Measurements from ENCODE around the gene DZANK1. TPM values are rescaled to one million over a fixed set of nuclear protein-coding genes. Genes with fewer than 3 reads are reported as not detected.

DZANK1 gene
- total and polyA plus RNA-seq, 9 of the 15 experiments (the other 6 are each of a cell fraction or from before 2014, with no cell fraction given): 0.04 to 0.18 (median 0.11) TPM; not detected in 2

GRCh38 chr20:18496740-18497592 is 30.1 kb upstream of the DZANK1 start, which contains the start of gene RBBP9 (continued):
- peak; percentile 65 for TF ChIP-seq KDM5B (IDR thresholded peaks at IDR 0.05; ENCODE audit: insufficient replicate concordance, low read depth, low read length)
- no peak for TF ChIP-seq SREBF1 (IDR thresholded peaks at IDR 0.05; ENCODE audit: borderline replicate concordance, low read depth, low read length)
- TF ChIP-seq ZNF785 (CRISPR knock-in tag; IDR thresholded peaks at IDR 0.05): no peak
- peak; percentile 59 for TF ChIP-seq ZFX (CRISPR knock-in tag; IDR thresholded peaks at IDR 0.05)
- peak; percentile 92 for TF ChIP-seq HCFC1 (IDR thresholded peaks at IDR 0.05; ENCODE audit: low read depth, low read length)
- TF ChIP-seq THRA (IDR thresholded peaks at IDR 0.05): no peak
- TF ChIP-seq, protein P1, sequence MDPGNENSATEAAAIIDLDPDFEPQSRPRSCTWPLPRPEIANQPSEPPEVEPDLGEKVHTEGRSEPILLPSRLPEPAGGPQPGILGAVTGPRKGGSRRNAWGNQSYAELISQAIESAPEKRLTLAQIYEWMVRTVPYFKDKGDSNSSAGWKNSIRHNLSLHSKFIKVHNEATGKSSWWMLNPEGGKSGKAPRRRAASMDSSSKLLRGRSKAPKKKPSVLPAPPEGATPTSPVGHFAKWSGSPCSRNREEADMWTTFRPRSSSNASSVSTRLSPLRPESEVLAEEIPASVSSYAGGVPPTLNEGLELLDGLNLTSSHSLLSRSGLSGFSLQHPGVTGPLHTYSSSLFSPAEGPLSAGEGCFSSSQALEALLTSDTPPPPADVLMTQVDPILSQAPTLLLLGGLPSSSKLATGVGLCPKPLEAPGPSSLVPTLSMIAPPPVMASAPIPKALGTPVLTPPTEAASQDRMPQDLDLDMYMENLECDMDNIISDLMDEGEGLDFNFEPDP (CRISPR knock-in tag; IDR thresholded peaks at IDR 0.05): no peak
- TF ChIP-seq CXXC5 (CRISPR knock-in tag; IDR thresholded peaks at IDR 0.05): peak; percentile 63
- no peak for TF ChIP-seq ZNF212 (CRISPR knock-in tag; IDR thresholded peaks at IDR 0.05)
- TF ChIP-seq ZNF197 (CRISPR knock-in tag; IDR thresholded peaks at IDR 0.05; ENCODE audit: low read depth): no peak
- peak; percentile 52; the same call in 1 of the 2 replicates for TF ChIP-seq MBD2 (IDR thresholded peaks at IDR 0.05; ENCODE audit: borderline replicate concordance, low read depth)
- no peak for TF ChIP-seq E2F1 (CRISPR knock-in tag; IDR thresholded peaks at IDR 0.05)
- TF ChIP-seq CUX1 (CRISPR knock-in tag; IDR thresholded peaks at IDR 0.05): no peak
- TF ChIP-seq CBFA2T2 (conservative IDR thresholded peaks at IDR 0.05): no peak
- no peak for TF ChIP-seq MED1 (CRISPR knock-in tag; IDR thresholded peaks at IDR 0.05; ENCODE audit: borderline replicate concordance)
- TF ChIP-seq ELK3 (CRISPR knock-in tag; IDR thresholded peaks at IDR 0.05): no peak
- TF ChIP-seq ESRRA (IDR thresholded peaks at IDR 0.05; ENCODE audit: borderline replicate concordance, low read depth): no peak
